ENCODE measurements around the gene FXYD7.
"Not testable (repeated sequence)": the region's sequence is repeated elsewhere in the genome, so short reads cannot be mapped to it uniquely, and the experiment has no call there.

FXYD7 gene, protein sequence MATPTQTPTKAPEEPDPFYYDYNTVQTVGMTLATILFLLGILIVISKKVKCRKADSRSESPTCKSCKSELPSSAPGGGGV

DNA sequence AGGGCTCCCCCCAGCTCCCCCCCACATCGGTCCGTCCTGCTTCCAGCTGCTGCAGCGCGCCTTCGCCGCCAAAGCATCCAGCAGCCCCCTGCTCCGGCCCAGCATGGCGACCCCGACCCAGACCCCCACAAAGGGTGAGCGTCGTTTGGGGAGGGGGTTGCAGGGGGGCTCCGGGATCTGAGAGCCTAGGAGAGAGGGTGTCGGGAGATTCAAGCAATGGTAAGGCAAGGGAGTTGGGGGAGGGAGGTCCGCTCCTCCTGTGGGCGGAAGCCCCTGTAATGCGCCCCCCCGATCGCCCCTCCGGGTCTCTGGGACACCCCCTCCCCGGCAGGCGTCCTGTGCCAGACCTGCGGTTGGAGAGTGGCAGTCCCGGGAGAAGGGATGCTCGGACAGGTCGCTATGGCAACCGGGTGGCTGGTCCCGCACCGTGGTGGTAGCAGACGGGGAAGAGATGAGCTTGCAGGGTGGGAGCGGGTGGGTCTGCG, at the start of gene FXYD7:
TSS of gene FXYD7 (plus strand) at position 25 of the 485 bp plus-strand sequence. CDS start at position 104, 79 bp downstream.
- no peak for DNase-seq (ENCODE audit: low spot score)

DNA sequence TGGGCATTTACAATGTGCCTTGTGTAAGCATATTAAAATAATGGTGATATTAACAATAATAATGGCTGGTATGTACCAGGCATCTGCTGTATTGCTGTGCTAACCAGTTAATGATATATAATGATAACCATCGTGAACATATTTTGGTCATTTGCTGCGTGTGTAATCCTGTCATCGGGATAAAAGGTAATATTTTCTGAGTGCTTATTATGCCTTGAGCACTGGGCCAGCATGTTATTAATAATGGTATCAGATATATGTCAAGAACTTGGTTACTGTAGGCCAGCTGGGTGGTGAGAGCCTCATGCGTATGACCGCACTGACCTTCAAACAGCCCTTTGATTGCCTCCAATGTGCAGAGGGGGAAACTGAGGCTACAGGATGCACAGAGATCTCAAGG, 49.6 kb upstream of the FXYD7 start:
- no peak for DNase-seq (ENCODE audit: low spot score)

DNA sequence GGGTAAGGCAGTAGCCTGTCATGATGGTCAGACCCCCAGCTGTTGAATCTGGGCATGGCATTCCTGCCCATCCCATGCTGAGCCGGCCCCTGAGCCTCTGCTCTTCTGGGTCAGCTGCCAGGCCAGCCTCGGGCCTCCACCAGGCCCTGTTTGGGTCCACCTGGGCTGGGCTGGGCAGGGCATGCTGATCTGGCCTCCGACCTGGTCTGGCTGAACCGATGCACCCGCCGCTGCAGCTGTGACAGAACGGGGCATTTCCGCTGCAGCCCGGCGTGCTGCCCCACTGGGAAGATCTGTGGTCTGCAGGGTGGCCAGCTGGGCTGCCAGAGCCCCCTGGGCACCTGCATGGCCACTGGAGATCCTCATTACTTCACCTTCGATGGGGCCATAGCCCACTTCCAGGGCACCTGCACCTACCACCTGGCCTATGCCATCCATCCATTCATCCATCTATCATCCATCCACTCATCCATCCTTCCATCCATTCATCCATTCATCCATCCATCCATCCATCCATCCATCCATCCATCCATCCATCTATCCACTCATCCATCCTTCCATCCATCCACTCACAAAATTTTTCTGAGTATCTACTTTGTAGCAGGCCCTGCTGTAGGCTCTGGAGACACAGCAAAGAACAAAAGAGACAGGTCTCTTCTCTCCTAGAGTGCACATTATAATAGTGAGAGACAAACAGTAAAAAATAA, 49.0 kb upstream of the FXYD7 start:
- no peak for DNase-seq (ENCODE audit: low spot score)

DNA sequence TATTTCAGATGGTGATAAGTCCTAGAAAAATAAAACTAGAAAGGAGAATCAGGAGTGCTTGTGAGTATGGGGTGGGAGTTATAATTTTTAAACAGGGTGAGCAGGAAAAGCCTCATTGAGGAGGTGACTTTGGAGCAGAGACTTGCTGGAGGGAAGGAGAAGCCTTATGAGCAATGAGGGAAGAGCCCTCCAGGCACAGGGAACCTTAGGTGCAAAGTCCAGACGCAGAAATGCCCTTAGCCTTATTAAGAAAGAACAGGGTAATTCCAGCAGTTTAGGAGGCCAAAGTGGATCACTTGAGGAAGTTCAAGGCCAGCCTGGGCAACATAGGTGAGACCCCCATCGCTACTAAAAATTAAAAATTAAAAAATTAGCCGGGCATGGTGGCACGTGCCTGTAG, 48.4 kb upstream of the FXYD7 start:
- no peak for DNase-seq (ENCODE audit: low spot score)

DNA sequence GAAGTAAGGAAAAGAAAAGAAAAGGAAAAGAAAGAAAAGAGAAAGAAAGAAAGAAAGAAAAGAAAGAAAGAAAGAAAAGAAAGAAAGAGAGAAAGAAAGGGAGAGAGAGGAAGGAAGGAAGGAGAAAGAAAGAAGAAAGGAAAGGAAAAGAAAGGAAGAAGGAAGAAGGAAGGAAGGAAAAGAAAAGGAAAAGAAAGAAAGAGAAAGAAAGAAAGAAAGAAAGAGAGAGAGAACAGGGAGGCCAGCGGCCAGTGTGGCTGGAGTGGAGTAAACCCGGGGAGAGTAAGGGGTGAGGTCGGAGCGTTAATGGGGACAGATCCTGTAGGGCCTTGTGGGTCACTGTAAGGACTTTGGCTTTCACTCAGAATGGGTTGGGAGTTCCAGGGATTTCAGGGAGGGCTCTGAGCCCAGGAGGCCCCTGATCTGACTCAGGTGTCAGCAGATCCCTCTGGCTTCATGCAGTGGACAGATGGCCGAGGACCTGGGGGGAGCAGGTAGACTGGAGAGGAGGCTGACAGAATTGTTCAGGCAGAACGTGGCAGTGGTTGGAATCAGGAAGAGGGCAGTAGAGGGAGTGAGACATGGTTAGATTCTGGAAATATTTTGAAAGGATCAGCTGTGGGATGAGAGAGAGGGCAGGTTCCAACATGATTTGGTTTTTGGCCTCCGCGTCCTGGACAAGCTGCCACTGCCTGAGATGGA, 47.2 kb upstream of the FXYD7 start:
- DNase-seq (ENCODE audit: low spot score) = no peak

DNA sequence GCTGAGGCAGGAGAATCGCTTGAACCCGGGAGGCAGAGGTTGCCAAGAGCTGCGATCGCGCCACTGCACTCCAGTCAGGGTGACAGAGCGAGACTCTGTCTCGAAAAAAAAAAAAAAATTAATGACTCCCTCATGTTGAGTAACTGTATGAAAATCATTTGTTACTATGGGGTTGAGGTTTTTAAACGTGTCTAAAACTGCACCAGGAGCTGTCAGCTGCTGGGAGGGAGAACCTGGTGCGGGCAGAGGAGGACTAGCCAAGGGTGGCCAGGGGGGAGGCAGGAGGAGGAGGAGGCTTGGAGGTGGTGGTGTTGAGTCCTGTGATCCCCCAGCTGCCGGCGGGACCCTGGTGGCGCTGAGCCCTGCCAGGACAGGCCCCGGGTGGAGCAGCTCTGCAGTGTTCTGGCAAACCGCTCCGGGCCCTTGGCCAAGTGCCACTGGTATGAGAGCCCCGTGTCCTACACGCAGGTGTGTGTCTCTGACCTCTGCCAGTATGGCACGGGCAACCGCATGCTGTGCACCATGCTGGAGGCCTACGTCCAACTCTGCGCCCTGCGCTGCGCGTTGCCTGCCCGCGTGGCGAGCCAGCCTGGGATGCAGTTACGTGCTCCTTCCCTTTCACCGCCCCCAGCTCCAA, 44.5 kb upstream of the FXYD7 start:
- no peak for DNase-seq (ENCODE audit: low spot score)

DNA sequence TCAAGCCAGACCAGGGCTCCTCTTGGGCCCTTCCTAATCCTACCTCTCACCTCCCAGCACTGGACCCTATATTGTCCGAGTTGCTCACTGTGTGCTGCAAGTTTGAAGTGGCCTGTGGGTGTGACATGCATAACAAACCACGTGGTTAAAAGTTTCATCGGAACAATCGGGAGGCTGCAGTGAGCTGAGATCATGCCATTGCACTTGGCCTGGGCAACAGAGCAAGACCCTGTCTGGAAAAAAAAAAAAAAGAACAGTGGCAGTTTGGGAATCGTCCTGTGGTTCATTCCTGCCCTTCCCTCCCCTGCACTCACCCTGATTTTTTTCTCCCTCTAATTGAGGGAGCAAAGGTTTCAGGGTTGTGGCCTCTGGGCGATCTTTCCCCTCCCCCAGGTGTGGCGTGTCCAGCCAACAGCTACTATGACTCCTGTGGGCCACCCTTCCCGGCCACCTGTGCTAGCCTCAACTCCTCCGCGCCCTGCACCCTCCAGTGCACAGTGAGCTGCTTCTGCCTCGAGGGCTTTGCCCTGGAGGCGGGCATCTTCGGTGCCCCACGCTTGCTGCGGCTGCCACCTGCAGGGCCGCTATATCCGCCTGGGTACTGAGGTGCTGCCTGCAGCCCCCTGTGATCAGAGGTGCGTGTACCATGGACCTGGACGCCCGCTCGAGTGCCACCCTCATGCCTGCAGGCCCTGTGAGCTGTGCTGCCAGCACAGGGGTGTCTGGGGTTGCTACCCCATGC, 43.7 kb upstream of the FXYD7 start:
- no peak for DNase-seq (ENCODE audit: low spot score)

DNA sequence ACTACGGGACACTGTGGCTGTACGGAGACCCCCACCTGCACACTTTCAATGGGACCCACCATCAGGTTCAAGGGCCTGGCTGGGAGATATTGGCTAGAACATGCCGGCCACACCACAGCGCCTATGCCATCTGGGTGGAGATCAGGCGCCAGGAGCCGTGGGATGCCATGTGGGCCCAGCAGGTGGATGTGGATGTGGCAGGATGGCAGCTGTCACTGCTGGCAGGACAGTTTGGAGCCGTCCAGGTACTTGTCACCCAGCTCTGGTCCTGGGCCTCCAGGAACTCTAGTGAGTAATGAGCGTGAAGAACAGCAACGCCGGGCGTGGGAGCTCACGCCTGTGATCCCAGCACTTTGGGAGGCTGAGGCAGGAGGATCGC, 43.2 kb upstream of the FXYD7 start:
- no peak for DNase-seq (ENCODE audit: low spot score)

DNA sequence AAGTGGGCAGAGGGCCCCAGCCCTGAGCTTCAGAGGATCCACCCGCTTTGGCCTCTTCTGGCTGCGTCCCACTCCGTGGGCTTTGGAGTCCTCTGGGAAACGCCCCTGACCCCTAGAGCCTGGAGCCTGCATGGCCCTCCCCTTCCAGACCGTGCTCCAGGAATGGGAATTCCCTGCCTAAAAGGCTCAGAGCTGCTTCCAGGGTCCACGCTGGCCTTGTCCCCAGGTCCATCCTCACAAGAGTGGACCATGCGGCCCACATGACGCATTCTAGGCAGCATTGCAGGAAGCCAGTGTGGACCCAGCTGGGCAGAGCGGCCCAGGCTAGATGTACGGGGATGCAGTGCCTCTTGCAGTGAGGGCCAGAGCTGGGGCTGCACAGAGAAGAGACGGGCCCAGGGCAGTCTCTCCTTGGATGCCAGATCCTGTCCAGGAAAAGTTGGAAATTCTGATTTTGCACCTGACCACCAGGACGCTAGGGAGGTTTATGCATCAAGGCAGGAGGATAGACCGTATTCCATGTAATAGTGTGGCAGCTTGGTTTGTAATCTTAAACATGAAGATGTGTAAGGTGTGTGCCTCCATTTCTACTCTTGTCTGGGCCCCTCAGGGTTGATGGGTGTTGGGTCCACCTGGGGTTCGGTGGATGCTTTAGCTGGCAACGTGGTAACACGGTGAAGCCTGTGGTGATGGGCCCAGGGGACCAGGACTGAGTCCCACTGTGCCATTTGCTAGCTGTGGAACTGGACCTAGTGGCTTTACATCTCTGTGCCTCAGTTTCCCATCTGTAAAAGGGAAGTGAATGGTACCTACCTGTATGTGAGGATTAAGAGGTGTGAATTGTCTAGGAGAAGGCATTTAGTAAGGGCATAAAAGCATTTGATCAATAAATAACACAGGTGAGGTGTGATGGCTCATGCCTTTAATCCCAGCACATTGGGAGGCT, 42.2 kb upstream of the FXYD7 start:
- DNase-seq (ENCODE audit: low spot score) = no peak

DNA sequence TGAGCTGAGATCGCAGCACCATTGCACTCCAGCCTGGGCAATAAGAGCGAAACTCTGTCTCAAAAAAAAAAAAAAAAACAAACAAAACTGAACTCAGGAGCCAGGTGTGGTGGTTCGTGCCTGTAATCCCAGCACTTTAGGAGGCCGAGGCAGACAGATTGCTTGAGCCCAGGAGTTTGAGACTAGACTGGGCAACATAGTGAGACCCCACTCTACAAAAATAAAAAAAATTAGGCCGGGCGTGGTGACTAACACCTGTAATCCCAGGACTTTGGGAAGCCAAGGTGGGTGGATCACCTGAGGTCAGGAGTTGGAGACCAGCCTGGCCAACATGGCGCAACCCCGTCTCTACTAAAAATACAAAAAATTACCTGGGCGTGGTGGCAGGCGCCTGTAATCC, 41.1 kb upstream of the FXYD7 start:
- DNase-seq (ENCODE audit: low spot score) = not testable (repeated sequence)

DNA sequence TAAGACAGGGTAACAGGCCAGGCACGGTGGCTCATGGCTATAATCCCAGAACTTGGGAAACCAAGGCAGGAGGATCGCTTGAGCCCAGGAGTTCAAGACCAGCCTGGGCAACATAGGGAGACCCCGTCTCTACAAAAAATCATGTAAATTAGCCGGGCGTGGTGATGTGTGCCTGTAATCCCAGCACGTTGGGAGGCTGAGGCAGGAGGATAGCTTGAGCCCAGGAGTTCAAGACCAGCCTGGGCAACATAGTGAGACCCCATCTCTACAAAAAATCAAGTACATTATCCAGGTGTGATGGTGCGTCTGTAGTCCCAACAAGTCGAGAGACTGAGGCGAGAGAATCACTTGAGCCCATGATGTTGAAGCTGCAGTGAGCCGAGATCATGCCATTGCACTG, 39.4 kb upstream of the FXYD7 start:
- DNase-seq (ENCODE audit: low spot score) = not testable (repeated sequence)

DNA sequence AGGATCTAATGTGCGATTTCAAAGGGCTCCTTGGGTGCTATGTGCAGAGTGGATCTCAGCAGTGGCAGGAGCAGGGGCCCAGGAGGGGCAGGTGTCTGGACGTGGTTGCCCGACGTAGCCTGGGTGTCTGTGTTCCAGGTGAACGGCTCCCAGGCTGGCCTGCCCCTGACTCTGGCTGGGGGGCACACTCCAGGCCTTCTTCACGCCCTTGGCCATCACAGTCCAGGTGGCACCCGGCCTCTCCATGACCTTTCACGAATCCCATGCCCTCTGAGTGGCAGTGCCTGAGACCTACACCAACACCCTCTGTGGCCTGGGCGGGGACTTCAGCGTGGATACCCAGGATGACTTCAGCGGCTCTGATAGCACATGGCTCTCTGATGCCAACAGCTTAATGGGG, 38.7 kb upstream of the FXYD7 start:
- no peak for DNase-seq (ENCODE audit: low spot score)

DNA sequence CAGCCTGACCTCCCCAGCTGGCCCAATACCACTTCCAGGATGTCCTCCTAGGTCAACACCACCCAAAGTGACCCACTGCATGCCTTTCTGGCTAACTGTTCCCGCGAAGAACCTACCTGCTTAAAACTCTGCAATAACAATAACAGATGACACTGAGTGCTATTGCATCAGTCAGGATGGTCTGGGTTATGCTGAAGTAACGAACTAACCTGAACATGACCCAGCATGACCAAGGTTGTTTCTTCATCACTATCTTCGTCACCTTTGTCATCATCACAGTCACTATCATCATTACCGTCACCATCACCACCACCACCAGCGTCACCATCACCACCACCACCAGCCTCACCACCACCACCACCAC, 38.0 kb upstream of the FXYD7 start:
- DNase-seq (ENCODE audit: low spot score) = no peak

DNA sequence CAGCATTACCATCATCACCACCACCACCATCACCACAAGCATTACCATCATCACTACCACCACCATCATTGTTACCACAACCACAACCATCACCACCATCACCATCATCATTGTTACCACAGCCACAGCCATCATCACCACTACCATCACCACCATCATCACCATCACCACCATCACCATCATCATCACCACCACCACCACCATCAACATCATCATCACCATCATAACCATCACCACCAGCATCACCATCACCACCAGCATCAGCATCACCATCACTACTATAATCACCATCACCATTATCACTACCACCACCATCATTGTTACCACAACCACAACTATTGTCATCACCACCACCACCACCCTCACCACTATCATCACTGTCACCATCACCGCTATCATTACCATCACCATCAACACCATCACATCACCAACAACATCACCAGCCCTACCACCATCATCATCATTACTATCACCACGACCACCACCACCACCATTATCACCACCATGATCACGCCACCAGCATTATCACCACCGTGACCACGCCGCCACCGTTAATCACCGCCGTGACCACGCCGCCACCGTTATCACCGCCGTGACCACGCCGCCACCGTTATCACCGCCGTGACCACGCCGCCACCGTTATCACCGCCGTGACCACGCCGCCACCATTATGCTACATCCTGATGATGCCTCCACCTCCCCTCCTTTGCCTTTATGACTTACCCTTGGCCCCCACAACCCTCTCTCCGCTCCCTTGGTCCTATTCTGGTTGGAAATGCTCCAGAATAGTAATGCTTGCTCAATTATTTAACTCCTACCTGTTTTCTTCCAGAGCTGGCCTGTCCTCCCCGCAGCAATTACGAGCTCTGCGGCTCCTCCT, 37.4 kb upstream of the FXYD7 start:
- DNase-seq (ENCODE audit: low spot score) = no peak

DNA sequence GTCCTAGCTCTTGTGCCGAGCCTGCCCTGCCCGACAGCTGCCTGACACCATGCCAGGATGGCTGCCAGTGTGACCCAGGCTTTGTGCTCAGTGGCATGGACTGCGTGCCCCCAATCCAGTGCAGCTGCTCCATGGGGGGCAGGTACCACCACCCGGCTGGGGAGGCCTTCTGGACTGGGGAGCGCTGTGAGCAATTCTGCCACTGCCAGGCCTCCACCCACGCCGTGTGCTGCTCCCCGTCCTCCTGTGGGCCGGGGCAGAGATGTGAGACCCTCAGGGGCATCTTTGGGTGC, 36.8 kb upstream of the FXYD7 start:
- DNase-seq (ENCODE audit: low spot score) = peak; percentile 79

DNA sequence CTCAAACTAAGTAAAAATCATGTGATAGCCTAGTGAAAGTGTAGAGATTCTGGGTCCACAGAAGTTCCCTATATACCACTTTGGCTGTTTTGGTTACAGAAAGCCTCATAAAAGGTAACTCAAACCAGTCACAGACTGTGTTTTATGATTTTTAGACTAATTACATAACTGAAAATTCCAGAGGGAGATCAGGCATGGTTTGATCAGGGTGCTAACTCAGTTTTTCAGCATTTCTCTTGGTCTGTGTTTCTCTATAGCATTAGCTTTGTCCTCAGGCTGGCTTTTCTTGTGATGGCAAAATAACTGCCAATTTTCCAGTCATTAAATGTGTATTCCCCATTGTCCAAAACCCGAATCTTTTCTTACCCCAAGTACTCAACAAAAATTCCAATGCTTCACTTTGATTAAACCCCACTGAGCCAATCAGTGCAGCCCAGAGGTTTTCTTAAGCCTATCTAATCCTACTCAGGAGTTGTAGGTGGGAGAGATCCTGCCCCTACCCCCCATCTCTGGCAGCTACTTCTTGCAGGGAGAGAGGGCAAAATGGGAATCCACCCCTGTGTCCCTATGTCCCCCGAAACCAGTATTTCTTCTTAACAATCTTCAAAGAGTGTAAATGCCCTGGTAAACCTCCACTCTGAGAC, 36.0 kb upstream of the FXYD7 start:
- DNase-seq (ENCODE audit: low spot score) = peak; percentile 68

DNA sequence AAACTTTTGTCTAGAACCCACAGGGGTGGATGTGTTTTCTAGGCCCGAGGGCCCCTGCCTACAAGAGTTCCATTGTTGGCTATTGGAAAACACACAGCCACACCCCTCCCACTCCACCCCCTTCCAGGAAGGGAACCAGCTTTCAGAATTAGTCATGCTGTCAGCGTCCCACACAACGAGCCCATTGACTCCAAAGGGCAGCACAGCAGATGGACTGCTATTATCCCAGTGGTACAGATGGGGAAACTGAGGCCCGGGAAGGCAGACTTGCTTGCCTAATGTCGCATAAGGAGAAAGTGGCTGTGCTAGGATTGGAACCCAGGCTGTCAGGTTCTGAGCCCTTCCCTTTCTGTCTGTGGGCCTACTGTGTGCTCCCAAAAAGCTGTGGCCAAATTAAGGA, 35.5 kb upstream of the FXYD7 start:
- peak; percentile 98 for DNase-seq (ENCODE audit: low spot score)

DNA sequence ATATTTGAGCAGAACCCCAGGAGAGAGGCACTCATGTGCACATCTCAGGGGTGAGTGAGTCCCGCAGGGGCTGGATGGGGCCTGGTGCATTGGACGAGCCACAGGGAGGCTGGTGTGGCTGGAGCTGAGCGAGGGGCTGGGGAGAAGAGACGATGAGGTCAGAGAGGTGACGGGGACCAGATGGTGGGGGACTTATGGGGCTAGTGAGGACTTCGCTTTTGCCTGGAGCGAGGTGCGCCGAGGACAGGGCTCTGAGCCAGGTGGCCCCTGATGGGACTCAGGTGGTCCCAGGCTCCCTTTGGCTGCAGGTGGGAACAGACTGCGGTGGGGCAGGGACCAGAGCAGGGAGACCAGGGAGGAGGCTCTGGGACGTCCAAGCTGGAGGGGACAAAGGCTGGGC, 34.3 kb upstream of the FXYD7 start:
- no peak for DNase-seq (ENCODE audit: low spot score)

DNA sequence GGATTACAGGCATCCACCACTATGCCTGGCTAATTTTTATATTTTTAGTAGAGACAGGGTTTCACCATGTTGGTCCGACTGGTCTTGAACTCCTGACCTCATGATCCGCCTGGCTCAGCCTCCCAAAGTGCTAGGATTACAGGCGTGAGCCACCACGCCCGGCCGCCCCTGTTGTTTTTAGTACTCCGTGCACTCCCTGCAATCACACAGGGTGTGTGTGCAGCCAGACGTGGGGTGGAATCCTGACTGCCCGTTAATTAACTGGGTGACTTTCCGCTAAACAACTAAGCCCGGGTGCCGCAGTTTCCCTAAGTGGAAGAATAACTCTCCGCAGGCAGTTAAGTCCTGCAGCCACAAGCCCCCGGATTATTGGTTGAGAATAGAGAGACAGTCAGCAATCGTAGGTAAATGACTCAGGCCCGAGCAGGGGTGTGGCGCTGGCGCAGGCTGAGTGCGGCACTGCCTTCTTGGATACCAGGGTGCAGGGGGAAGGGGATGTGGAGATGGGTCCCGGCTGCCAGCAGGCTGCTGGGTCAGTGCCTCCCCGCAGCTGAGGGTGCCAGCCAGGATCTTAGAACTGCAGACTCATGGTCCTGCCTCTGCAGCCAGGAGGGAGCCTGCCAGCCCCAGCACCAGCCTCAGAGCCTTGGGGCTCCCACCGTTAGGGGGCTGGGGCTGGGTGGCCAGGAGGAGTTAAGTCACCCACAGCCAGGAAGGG, 33.5 kb upstream of the FXYD7 start:
- no peak for DNase-seq (ENCODE audit: low spot score)

Measured in pons (tissue), 1 donor.